Smooth muscle cell (in vitro differentiated cells): ENCODE results near the gene FMN1. TPM values are rescaled to one million over a fixed set of nuclear protein-coding genes. Genes with fewer than 3 reads are reported as not detected.

Experiments
- DNase-seq: peaks from one replicate; lab custom pipeline; 2025; ENCODE audit not compliant: unreplicated experiment; lab: John Stamatoyannopoulos, UW
- H2AFZ ChIP-seq: fragments of 200-600 bp; sonication (generic); 2 replicates; pipeline ENCODE4 v1.6.0; 2016; ENCODE audit warnings: antibody characterized with exemption, low read depth, mild to moderate bottlenecking
- H3F3A ChIP-seq: fragments of 200-600 bp; sonication (generic); 2 replicates; pipeline ENCODE4 v1.6.0; 2017; ENCODE audit warnings: antibody characterized with exemption, low read depth
- H3K27ac ChIP-seq: fragments of 200-600 bp; sonication (generic); 2 replicates; pipeline ENCODE4 v1.5.1; 2016; ENCODE audit warnings: low read depth, mild to moderate bottlenecking
- H3K27me3 ChIP-seq: fragments of 200-600 bp; sonication (generic); 2 replicates; pipeline ENCODE4 v1.6.1; 2016; ENCODE audit warnings: low read depth, mild to moderate bottlenecking
- H3K36me3 ChIP-seq: fragments of 200-600 bp; sonication (generic); 2 replicates; pipeline ENCODE4 v1.5.1; 2016; ENCODE audit warnings: low read depth
- H3K4me1 ChIP-seq: fragments of 200-600 bp; sonication (generic); 2 replicates; pipeline ENCODE4 v1.5.1; 2016; ENCODE audit warnings: low read depth
- H3K4me2 ChIP-seq: fragments of 200-600 bp; sonication (generic); 2 replicates; pipeline ENCODE4 v1.6.0; 2016; ENCODE audit warnings: mild to moderate bottlenecking
- H3K4me3 ChIP-seq: fragments of 200-600 bp; sonication (generic); 2 replicates; pipeline ENCODE4 v1.5.1; 2016; ENCODE audit warnings: mild to moderate bottlenecking
- H3K79me2 ChIP-seq: fragments of 200-600 bp; sonication (generic); 2 replicates; pipeline ENCODE4 v1.6.0; 2016; ENCODE audit warnings: low read depth, mild to moderate bottlenecking
- H3K9ac ChIP-seq: fragments of 200-600 bp; sonication (generic); 2 replicates; pipeline ENCODE4 v1.6.0; 2016; ENCODE audit warnings: low read depth
- H3K9me3 ChIP-seq: fragments of 200-600 bp; sonication (generic); replicated peaks from 2 replicates; pipeline ENCODE4 v1.5.1; 2016; ENCODE audit warnings: low read depth
- H4K20me1 ChIP-seq: fragments of 200-600 bp; sonication (generic); 2 replicates; pipeline ENCODE4 v1.6.0; 2016; ENCODE audit warnings: low read depth
- WGBS: methylation state at CpG from one replicate; pipeline ENCODE4 v1.1.7; 2016; ENCODE audit warnings: low lambda C conversion rate; 5-methylcytosine and 5-hydroxymethylcytosine counted together
- polyA plus RNA-seq: library from polyadenylated mRNA; unstranded; fragments of >200 nt; fragmentation: Nextera tagmentation; extraction: Ambion mirVana; gene quantifications from 2 replicates; pipeline ENCODE4 v1.2.1, GENCODE V29; 2016
- total RNA-seq: library from RNA; depleted of rRNA; stranded (reverse); fragments of >200 nt; gene quantifications from 2 replicates; pipeline ENCODE4 v1.2.3, GENCODE V29; 2014
- TF ChIP-seq, protein P1 (sequence below): fragments of 200-600 bp; sonication (generic); IDR thresholded peaks from 2 replicates; pipeline ENCODE4 v1.5.1; 2017; ENCODE audit warnings: borderline replicate concordance, mild to moderate bottlenecking, antibody characterized with exemption; ENCODE audit not compliant: insufficient read depth, poor library complexity, severe bottlenecking

Gene FMN1
- total and polyA plus RNA-seq, 2 experiments from 2014 or later: 0.08 to 4.0 TPM

DNA sequence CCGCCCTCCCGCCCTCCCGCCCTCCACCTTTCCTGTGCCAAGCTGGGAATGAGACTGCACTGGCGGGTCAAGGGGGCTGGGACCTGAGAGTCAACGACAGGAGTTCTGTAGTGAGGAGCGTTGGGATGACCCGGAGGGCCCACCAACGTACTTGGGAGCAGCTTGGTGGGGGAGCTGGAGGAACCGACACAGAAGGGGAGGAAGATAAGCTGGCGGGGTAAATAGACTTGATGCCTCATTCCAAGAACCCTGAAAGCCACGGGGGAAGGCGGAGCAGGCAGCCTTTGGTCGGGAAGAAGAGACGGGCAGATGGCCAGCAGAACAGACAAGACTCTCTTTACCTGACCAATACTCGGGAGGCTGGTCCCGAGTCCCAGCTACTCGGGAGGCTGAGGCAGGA, 277 bp downstream of the FMN1 start:
- H3K36me3 ChIP-seq: no peaks in the 10 kb centered on the region
- H3K79me2 ChIP-seq: no peaks in the 10 kb centered on the region
- no peak overlapping the region for H3K9ac ChIP-seq
- H3K4me1 ChIP-seq: peaks cover 6% of the 10 kb centered on the region
- TF ChIP-seq, protein P1, sequence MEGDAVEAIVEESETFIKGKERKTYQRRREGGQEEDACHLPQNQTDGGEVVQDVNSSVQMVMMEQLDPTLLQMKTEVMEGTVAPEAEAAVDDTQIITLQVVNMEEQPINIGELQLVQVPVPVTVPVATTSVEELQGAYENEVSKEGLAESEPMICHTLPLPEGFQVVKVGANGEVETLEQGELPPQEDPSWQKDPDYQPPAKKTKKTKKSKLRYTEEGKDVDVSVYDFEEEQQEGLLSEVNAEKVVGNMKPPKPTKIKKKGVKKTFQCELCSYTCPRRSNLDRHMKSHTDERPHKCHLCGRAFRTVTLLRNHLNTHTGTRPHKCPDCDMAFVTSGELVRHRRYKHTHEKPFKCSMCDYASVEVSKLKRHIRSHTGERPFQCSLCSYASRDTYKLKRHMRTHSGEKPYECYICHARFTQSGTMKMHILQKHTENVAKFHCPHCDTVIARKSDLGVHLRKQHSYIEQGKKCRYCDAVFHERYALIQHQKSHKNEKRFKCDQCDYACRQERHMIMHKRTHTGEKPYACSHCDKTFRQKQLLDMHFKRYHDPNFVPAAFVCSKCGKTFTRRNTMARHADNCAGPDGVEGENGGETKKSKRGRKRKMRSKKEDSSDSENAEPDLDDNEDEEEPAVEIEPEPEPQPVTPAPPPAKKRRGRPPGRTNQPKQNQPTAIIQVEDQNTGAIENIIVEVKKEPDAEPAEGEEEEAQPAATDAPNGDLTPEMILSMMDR: no peak
- no peaks in the 10 kb centered on the region for H4K20me1 ChIP-seq
- H2AFZ ChIP-seq: peak overlapping the region; percentile 87
- WGBS: 9% methylated on average over 17 of the region's 17 CpGs
- H3K4me2 ChIP-seq: peak overlapping the region; percentile 89
- H3K4me3 ChIP-seq: peak overlapping the region; percentile 56
- H3F3A ChIP-seq: no peaks in the 10 kb centered on the region
- H3K27me3 ChIP-seq: peaks cover 35% of the 10 kb centered on the region
- H3K9me3 ChIP-seq: no peaks in the 10 kb centered on the region
- no peak overlapping the region for H3K27ac ChIP-seq
- DNase-seq: no peak

DNA sequence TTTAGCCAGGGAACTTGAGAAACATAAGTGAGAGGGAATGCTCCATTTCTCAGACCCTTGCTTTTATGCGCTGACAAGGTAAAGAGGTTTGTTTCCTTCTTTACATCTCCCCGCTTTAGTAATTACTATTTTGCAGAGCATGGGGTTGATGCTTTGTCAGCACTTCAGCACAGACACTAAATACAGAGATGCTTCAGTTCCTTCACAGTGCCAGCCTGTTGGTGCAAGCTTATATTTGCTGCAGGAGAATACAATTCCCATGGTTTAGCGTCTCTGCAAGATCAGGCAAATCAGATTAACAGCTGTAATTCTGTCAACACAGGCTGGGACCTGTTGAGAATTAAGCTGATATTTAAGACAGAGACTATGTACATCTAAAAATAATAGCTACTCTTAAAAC, 2.9 kb downstream of the FMN1 start:
- 56% methylated on average over 3 of the region's 3 CpGs for WGBS

DNA sequence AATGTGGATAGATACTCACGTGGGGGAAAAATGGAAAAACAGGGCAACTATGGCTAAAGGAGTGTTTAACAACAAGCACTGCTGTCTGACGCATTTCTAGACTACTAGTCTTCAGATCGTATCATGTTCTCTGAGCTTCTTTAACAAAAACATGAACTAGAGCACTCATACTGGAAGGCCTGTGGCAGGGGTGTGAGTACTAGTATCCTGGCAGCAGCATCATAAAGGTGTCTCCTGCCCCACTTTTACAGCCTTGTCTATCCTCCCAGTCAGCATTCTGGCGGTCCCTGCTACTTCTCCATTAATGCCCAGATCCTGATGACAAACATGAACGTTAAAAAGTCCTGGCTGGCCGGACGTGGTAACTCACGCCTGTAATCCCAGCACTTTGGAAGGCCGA, 4.0 kb downstream of the FMN1 start:
- TF ChIP-seq, protein P1: no peak
- no peaks in the 10 kb centered on the region for H3K79me2 ChIP-seq
- H3K4me3 ChIP-seq: no peak overlapping the region
- WGBS: 84% methylated on average over 9 of the region's 9 CpGs
- peaks cover 5% of the 10 kb centered on the region for H3K4me1 ChIP-seq
- H3K9me3 ChIP-seq: no peaks in the 10 kb centered on the region
- H4K20me1 ChIP-seq: no peaks in the 10 kb centered on the region
- no peak overlapping the region for H3K27ac ChIP-seq
- no peak for DNase-seq
- H3K36me3 ChIP-seq: no peaks in the 10 kb centered on the region
- no peak overlapping the region for H2AFZ ChIP-seq
- no peak overlapping the region for H3K9ac ChIP-seq
- H3K27me3 ChIP-seq: peaks cover 45% of the 10 kb centered on the region
- no peaks in the 10 kb centered on the region for H3F3A ChIP-seq
- no peak overlapping the region for H3K4me2 ChIP-seq

More for the DNA sequence above, 2.9 kb downstream of the FMN1 start:
- peaks cover 45% of the 10 kb centered on the region for H3K27me3 ChIP-seq
- TF ChIP-seq, protein P1: no peak
- H3K4me2 ChIP-seq: no peak overlapping the region
- no peaks in the 10 kb centered on the region for H3K79me2 ChIP-seq
- H3K4me1 ChIP-seq: peaks cover 6% of the 10 kb centered on the region
- H3K4me3 ChIP-seq: no peak overlapping the region
- H2AFZ ChIP-seq: no peak overlapping the region
- no peak for DNase-seq
- H4K20me1 ChIP-seq: no peaks in the 10 kb centered on the region
- H3K9ac ChIP-seq: no peak overlapping the region
- no peaks in the 10 kb centered on the region for H3K36me3 ChIP-seq
- no peaks in the 10 kb centered on the region for H3F3A ChIP-seq
- H3K27ac ChIP-seq: no peak overlapping the region
- no peaks in the 10 kb centered on the region for H3K9me3 ChIP-seq

DNA sequence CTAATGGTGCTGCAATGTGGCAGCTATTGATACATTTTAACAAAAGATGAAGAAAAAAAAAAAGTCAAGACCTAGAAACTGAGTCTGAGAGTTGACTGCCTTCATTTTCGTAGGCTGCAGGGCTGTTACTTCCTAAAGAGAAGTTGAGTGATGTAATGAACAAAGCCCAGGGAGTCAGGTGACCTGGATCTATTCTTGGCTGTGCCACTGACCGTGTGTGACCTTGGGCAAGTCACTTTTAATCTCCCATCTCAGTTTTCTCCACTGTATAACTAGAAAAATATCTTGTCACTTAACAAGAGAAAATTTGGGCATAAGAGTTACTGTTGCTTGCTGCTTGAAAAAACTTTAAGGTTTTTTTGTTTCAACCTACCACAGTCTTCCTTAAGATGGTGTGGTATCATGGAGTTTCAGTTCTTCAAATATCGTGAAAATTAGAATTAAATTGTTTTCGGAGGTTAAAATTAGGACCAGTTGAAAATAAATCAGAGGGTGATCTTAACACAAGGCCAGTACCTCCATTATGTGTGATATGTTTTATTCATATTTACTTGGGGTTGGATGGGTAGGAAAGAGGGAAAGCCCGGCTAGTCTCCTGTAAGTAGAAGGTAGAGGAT, 5.8 kb downstream of the FMN1 start:
- H3K27ac ChIP-seq: no peak overlapping the region
- WGBS: 93% methylated on average over 5 of the region's 5 CpGs

More for the DNA sequence above, 5.8 kb downstream of the FMN1 start:
- Histone ChIP-seq H3K9me3 (no peaks in the 10 kb centered on the region), H4K20me1 (no peaks in the 10 kb centered on the region), H3F3A (no peaks in the 10 kb centered on the region), H3K9ac (no peak overlapping the region), H3K4me3 (no peak overlapping the region), H3K27me3 (peaks cover 45% of the 10 kb centered on the region), H3K4me2 (no peak overlapping the region), H3K4me1 (no peaks in the 10 kb centered on the region), H3K36me3 (no peaks in the 10 kb centered on the region), H2AFZ (no peak overlapping the region), H3K79me2 (no peaks in the 10 kb centered on the region)
- TF ChIP-seq, protein P1: no peak
- DNase-seq: no peak
